Globus pallidus (tissue), 1 donor: Measurements from ENCODE around the gene DCLRE1C.
"Not testable (repeated sequence)": the region's sequence is repeated elsewhere in the genome, so short reads cannot be mapped to it uniquely, and the experiment has no call there.

Experiments used
- DNase-seq: peaks from one replicate; pipeline ENCODE4 v3.0.0-alpha.2; 2015; ENCODE audit warnings: low spot score

Gene DCLRE1C

GRCh38 chr10:14945108-14945507 lies 8.8 kb downstream of the DCLRE1C start:
- no peak for DNase-seq

- not testable (repeated sequence) for DNase-seq
Measured at GRCh38 chr10:14942950-14943338, 11.0 kb downstream of the DCLRE1C start.

GRCh38 chr10:14942147-14942949 lies 11.5 kb downstream of the DCLRE1C start:
- not testable (repeated sequence) for DNase-seq

GRCh38 chr10:14938971-14939370 lies 14.9 kb downstream of the DCLRE1C start:
- DNase-seq: not testable (repeated sequence)

GRCh38 chr10:14936584-14936983 lies 17.3 kb downstream of the DCLRE1C start:
- DNase-seq: no peak

GRCh38 chr10:14930610-14931009 lies 23.3 kb downstream of the DCLRE1C start:
- no peak for DNase-seq

GRCh38 chr10:14926722-14927416 lies 27.0 kb downstream of the DCLRE1C start:
- peak; percentile 18 for DNase-seq

GRCh38 chr10:14926061-14926470 lies 27.8 kb downstream of the DCLRE1C start:
- DNase-seq: no peak

- DNase-seq: no peak
Measured at GRCh38 chr10:14925268-14925667, 28.6 kb downstream of the DCLRE1C start.

GRCh38 chr10:14924013-14924412 lies 29.9 kb downstream of the DCLRE1C start:
- DNase-seq: no peak

- no peak for DNase-seq
Measured at GRCh38 chr10:14918964-14919363, 34.9 kb downstream of the DCLRE1C start.

- DNase-seq: no peak
Measured at GRCh38 chr10:14917827-14918226, 36.1 kb downstream of the DCLRE1C start.

- no peak for DNase-seq
Measured at GRCh38 chr10:14916600-14916999, 37.3 kb downstream of the DCLRE1C start.

- no peak for DNase-seq
Measured at GRCh38 chr10:14911801-14912200, 42.1 kb downstream of the DCLRE1C start.

GRCh38 chr10:14910953-14911352 lies 42.9 kb downstream of the DCLRE1C start:
- no peak for DNase-seq

- DNase-seq: no peak
Measured at GRCh38 chr10:14909101-14909500, 44.8 kb downstream of the DCLRE1C start.

GRCh38 chr10:14907591-14907990 lies 46.3 kb downstream of the DCLRE1C start:
- DNase-seq: not testable (repeated sequence)

GRCh38 chr10:14906765-14907164 lies 47.1 kb downstream of the DCLRE1C start:
- no peak for DNase-seq

- DNase-seq: no peak
Measured at GRCh38 chr10:14905890-14906289, 48.0 kb downstream of the DCLRE1C start.

- no peak for DNase-seq
Measured at GRCh38 chr10:14904864-14905263, 49.0 kb downstream of the DCLRE1C start.

- DNase-seq: no peak
Measured at GRCh38 chr10:14904316-14904732, 49.6 kb downstream of the DCLRE1C start.

GRCh38 chr10:14891151-14891550 lies 62.7 kb downstream of the DCLRE1C start:
- DNase-seq: no peak

GRCh38 chr10:14889318-14889717 lies 64.6 kb downstream of the DCLRE1C start:
- DNase-seq: no peak
